ENCODE results near the gene PHKA1.
"Not testable (repeated sequence)": the region's sequence is repeated elsewhere in the genome, so short reads cannot be mapped to it uniquely, and the experiment has no call there.

Gene PHKA1

GRCh38 chrX:72663737-72664136, 50.4 kb downstream of the PHKA1 start:
- DNase-seq = no peak

- no peak for DNase-seq
Measured at GRCh38 chrX:72662020-72662747, 51.9 kb downstream of the PHKA1 start.

- no peak for DNase-seq
Measured at GRCh38 chrX:72659723-72660122, 54.4 kb downstream of the PHKA1 start.

- DNase-seq = no peak
Measured at GRCh38 chrX:72652082-72652481, 62.0 kb downstream of the PHKA1 start.

- no peak for DNase-seq
Measured at GRCh38 chrX:72644946-72645345, 69.2 kb downstream of the PHKA1 start.

GRCh38 chrX:72641611-72642010, 72.5 kb downstream of the PHKA1 start:
- DNase-seq = no peak

- DNase-seq = no peak
Measured at GRCh38 chrX:72635930-72636329, 78.2 kb downstream of the PHKA1 start.

- no peak for DNase-seq
Measured at GRCh38 chrX:72634331-72634730, 79.8 kb downstream of the PHKA1 start.

GRCh38 chrX:72630185-72630584, 83.9 kb downstream of the PHKA1 start:
- DNase-seq = no peak

- no peak for DNase-seq
Measured at GRCh38 chrX:72624194-72624593, 89.9 kb downstream of the PHKA1 start.

- no peak for DNase-seq
Measured at GRCh38 chrX:72621625-72622485, 92.3 kb downstream of the PHKA1 start.

- DNase-seq = no peak
Measured at GRCh38 chrX:72621163-72621562, 92.9 kb downstream of the PHKA1 start.

GRCh38 chrX:72620550-72621145, 93.5 kb downstream of the PHKA1 start:
- no peak for DNase-seq

GRCh38 chrX:72609313-72609712, 104.8 kb downstream of the PHKA1 start:
- DNase-seq = no peak

GRCh38 chrX:72604705-72605104, 109.4 kb downstream of the PHKA1 start:
- DNase-seq = no peak

GRCh38 chrX:72604112-72604511, 110.0 kb downstream of the PHKA1 start:
- no peak for DNase-seq

GRCh38 chrX:72591038-72591437, 123.1 kb downstream of the PHKA1 start:
- DNase-seq = not testable (repeated sequence)

GRCh38 chrX:72584163-72584562, 129.9 kb downstream of the PHKA1 start:
- no peak for DNase-seq

GRCh38 chrX:72576141-72576894, 137.8 kb downstream of the PHKA1 start:
- no peak for DNase-seq

- no peak for DNase-seq
Measured at GRCh38 chrX:72573158-72573511, 141.0 kb downstream of the PHKA1 start.

- peak; percentile 74 for DNase-seq
Measured at GRCh38 chrX:72572248-72573157, 141.6 kb downstream of the PHKA1 start, which contains the start of gene HDAC8. Gene HDAC8, minus strand, starts transcription at chrX:72572843. Its CDS starts 82 bp downstream, at chrX:72572761.

GRCh38 chrX:72569786-72570185, 144.3 kb downstream of the PHKA1 start:
- no peak for DNase-seq
